Bronchial epithelial cell (primary cell): ENCODE measurements around the gene PATL2. TPM values are rescaled to one million over a fixed set of nuclear protein-coding genes. Genes with fewer than 3 reads are reported as not detected.

Experiments used
- DNase-seq: peaks from one replicate; pipeline ENCODE4 v3.0.0-alpha.2; 2010; ENCODE audit warnings: low read depth
- FAIRE-seq: peaks from 2 replicates; lab custom pipeline; 2011; peaks lifted over from hg19 to GRCh38; lab: Jason Lieb, UNC
- H3K27me3 ChIP-seq: 2 replicates; pipeline ENCODE4 v1.5.1; 2011; ENCODE audit warnings: low read length; ENCODE audit not compliant: control insufficient read depth, insufficient read depth
- H3K36me3 ChIP-seq: 2 replicates; pipeline ENCODE4 v1.5.1; 2011; ENCODE audit warnings: low read length; ENCODE audit not compliant: control insufficient read depth, insufficient read depth
- H3K4me3 ChIP-seq: 2 replicates; pipeline ENCODE4 v1.5.1; 2011; ENCODE audit warnings: mild to moderate bottlenecking, low read depth, low read length, control low read depth
- CTCF ChIP-seq: IDR thresholded peaks from 2 replicates; pipeline ENCODE4 v1.5.1; 2011; ENCODE audit warnings: mild to moderate bottlenecking, moderate library complexity, low read length, control low read depth, inconsistent platforms; ENCODE audit not compliant: insufficient read depth, severe bottlenecking
- total RNA-seq: library from RNA; depleted of rRNA; stranded (reverse); fragments of >200 nt; gene quantifications from 2 replicates; pipeline ENCODE4 v1.2.1, GENCODE V29; 2014

Gene PATL2
- total RNA-seq, 1 donor from 2014 or later: not detected

DNA sequence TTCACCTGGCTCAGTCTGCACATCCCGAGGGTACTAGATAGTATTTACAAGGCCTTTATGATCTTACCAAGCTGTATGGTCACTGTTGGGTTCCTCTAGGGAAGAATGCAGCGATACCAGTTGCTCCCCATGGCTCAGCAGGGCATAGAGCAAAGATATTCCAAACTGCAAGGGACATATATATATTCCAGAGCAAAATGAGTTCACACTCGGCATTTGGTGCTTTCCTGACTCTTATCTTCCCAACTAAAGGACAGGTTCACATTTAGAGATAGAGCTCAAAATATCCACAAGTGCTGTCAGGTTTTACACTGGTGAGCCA, 44.1 kb downstream of the PATL2 start:
- Histone ChIP-seq H3K27me3 (no peaks in the 10 kb centered on the region), H3K36me3 (no peaks in the 10 kb centered on the region), H3K4me3 (no peak overlapping the region)
- FAIRE-seq: no peak
- TF ChIP-seq CTCF: no peak
- no peak for DNase-seq

- FAIRE-seq (no peak), DNase-seq (no peak)
- Histone ChIP-seq H3K4me3 (no peak overlapping the region), H3K27me3 (no peaks in the 10 kb centered on the region), H3K36me3 (no peaks in the 10 kb centered on the region)
- no peak for TF ChIP-seq CTCF
These were observed 44.7 kb downstream of the PATL2 start for GRCh38 chr15:44666210-44667038.

GRCh38 chr15:44663410-44664308, 47.5 kb downstream of the PATL2 start, which contains the start of gene SPG11:
Gene SPG11, minus strand, starts transcription at chr15:44663662. Its CDS starts 15 bp downstream, at chr15:44663647.
- FAIRE-seq (peak; percentile 40), DNase-seq (peak; percentile 93)
- peak; percentile 91 for TF ChIP-seq CTCF
- no peaks in the 10 kb centered on the region for H3K27me3 ChIP-seq
- peaks cover 2% of the 10 kb centered on the region for H3K36me3 ChIP-seq
- peak within 1 kb of the TSS; percentile 99 for H3K4me3 ChIP-seq

DNA sequence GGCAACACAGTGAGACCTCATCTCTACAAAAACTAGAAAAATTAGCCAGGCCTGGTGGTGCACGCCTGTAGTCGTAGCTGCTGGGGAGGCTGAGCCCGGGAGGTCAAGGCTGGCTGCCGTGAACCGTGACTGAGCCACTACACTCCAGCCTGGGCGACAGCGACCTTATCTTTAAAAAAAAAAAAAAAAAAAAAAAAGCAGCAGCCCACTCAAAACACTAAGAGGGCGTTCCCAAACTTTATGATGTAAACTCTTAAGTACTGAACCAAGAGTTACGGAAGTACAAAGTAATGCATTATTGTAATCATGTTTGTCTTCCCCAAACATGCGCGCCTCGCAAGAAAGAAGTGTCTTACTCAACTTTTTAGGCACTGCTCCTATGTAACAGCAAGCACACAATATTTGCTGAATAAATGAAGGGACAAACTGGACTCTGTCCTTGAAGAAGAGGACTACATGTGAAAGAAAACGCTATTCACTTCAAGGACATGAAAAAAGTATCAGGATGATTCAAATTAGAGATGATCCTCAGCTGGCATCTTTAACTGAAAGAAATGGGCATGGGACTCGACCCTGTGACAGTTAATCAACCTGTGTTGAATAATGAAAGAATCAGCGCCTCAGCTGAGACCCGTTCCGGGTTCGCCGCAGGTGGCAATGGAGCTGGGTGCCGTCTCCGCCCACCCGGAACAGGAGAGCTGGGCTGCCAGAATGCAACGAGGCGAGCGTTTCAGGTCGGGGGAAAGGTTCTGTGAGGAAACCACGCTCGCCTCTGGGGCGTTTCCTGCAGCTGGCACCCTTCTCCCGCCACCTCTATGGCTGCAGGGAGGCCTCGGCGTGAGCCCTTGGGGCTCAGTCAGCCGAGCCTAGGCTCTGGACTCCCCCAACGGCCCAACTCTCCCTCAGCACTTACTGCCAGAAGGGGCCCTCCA, 48.4 kb downstream of the PATL2 start:
- DNase-seq: peak; percentile 58
- Histone ChIP-seq H3K36me3 (peaks cover 2% of the 10 kb centered on the region), H3K4me3 (peak overlapping the region; percentile 99), H3K27me3 (no peaks in the 10 kb centered on the region)
- FAIRE-seq: no peak
- TF ChIP-seq CTCF: no peak

GRCh38 chr15:44661576-44661975, 49.5 kb downstream of the PATL2 start:
- FAIRE-seq: no peak
- Histone ChIP-seq H3K36me3 (peaks cover 2% of the 10 kb centered on the region), H3K27me3 (no peaks in the 10 kb centered on the region), H3K4me3 (no peak overlapping the region)
- no peak for DNase-seq
- no peak for TF ChIP-seq CTCF
